ENCODE measurements around the gene NRL. TPM values are rescaled to one million over a fixed set of nuclear protein-coding genes. Genes with fewer than 3 reads are reported as not detected.

Gene NRL
- total and polyA plus RNA-seq, 4 donors: 1.5 to 3.2 (median 2.8) TPM

DNA sequence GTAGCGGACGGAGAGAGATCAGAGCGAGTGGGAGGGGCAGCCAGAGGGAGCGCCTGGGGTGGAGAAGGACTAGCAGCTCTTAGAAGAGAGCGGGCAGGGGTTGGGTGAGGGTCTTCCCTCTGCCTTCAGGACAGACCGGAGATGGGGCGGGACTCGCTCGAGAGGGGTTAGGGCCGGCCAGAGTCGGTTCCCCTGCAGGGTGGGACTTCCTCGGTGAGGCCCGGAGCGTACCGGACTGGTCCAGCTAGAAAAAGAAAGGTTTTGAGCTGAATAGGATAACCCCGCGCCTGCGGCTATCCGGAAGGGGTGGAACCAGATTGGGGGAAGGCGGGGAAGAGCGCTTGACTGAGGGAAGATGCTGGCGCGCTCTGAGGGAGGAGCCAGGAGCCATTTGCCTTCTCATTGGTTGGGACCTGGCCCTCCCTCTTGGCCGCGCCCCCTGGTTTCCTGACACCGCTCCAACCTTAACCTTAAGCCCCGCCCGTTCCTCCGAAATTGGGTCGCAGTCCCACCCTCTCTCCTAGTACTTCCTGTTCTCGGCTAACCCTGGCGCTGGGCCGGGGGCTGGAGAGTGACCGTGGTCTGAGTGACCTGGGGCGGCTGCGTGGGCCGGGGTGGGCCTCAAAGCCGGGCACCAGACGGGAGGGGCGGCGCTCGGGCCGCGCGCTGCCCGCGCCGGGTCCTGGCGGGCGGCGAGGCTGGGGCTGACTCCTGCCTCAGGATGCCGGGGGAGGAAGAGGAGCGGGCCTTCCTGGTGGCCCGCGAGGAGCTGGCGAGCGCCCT lies 32.4 kb upstream of the NRL start, which contains the start of gene RNF31:
Gene RNF31, plus strand, starts transcription at position 521 of the 783 bp plus-strand sequence. Its CDS starts 201 bp downstream, at position 722.
- peaks cover 3 to 37% (median 22%) of the 10 kb centered on the region in 4 donors for H3K4me1 ChIP-seq (ENCODE audit: control insufficient read depth in 4 of 4, insufficient read depth in 4 of 4, low read length in 3 of 4)
- H3K36me3 ChIP-seq (ENCODE audit: control insufficient read depth in 4 of 4, insufficient read depth in 3 of 4, low read depth in 1 of 4, low read length in 3 of 4): peaks cover 5 to 39% (median 34%) of the 10 kb centered on the region in 4 donors
- peak within 1 kb of the TSS; percentile 87 to 97 (median 93) for H3K4me3 ChIP-seq (ENCODE audit: low read depth in 1 of 3, low read length in 3 of 3)
- no peaks in the 10 kb centered on the region for H3K27me3 ChIP-seq (ENCODE audit: control insufficient read depth in 4 of 4, insufficient read depth in 4 of 4, low read length in 3 of 4)
- TF ChIP-seq HNF4A (conservative IDR thresholded peaks at IDR 0.05) (peak in 1 of 2 donors; percentile 35), JUND (IDR thresholded peaks at IDR 0.05) (no peak), SP1 (IDR thresholded peaks at IDR 0.05) (peak; percentile 77), NR2F2 (IDR thresholded peaks at IDR 0.05) (peak; percentile 27), YY1 (IDR thresholded peaks at IDR 0.05) (peak; percentile 10), GABPA (IDR thresholded peaks at IDR 0.05 in 1 of 2, conservative IDR thresholded peaks at IDR 0.05 in 1 of 2) (peak; percentile 60 to 86), EGR1 (IDR thresholded peaks at IDR 0.05; ENCODE audit: low read depth in 2 of 2) (peak in 1 of 2 donors; percentile 6), TAF1 (conservative IDR thresholded peaks at IDR 0.05) (peak; percentile 72), FOXA1 (IDR thresholded peaks at IDR 0.05) (no peak), RXRA (IDR thresholded peaks at IDR 0.05) (peak; percentile 57 to 58), RAD21 (IDR thresholded peaks at IDR 0.05) (peak in 1 of 2 donors; percentile 40)
- TF ChIP-seq, protein P1, sequence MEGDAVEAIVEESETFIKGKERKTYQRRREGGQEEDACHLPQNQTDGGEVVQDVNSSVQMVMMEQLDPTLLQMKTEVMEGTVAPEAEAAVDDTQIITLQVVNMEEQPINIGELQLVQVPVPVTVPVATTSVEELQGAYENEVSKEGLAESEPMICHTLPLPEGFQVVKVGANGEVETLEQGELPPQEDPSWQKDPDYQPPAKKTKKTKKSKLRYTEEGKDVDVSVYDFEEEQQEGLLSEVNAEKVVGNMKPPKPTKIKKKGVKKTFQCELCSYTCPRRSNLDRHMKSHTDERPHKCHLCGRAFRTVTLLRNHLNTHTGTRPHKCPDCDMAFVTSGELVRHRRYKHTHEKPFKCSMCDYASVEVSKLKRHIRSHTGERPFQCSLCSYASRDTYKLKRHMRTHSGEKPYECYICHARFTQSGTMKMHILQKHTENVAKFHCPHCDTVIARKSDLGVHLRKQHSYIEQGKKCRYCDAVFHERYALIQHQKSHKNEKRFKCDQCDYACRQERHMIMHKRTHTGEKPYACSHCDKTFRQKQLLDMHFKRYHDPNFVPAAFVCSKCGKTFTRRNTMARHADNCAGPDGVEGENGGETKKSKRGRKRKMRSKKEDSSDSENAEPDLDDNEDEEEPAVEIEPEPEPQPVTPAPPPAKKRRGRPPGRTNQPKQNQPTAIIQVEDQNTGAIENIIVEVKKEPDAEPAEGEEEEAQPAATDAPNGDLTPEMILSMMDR (IDR thresholded peaks at IDR 0.05; ENCODE audit: low read depth, low read length, missing input control): no peak
- TF ChIP-seq, protein P2, sequence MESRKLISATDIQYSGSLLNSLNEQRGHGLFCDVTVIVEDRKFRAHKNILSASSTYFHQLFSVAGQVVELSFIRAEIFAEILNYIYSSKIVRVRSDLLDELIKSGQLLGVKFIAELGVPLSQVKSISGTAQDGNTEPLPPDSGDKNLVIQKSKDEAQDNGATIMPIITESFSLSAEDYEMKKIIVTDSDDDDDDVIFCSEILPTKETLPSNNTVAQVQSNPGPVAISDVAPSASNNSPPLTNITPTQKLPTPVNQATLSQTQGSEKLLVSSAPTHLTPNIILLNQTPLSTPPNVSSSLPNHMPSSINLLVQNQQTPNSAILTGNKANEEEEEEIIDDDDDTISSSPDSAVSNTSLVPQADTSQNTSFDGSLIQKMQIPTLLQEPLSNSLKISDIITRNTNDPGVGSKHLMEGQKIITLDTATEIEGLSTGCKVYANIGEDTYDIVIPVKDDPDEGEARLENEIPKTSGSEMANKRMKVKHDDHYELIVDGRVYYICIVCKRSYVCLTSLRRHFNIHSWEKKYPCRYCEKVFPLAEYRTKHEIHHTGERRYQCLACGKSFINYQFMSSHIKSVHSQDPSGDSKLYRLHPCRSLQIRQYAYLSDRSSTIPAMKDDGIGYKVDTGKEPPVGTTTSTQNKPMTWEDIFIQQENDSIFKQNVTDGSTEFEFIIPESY (IDR thresholded peaks at IDR 0.05): no peak
- TF ChIP-seq, protein P3, sequence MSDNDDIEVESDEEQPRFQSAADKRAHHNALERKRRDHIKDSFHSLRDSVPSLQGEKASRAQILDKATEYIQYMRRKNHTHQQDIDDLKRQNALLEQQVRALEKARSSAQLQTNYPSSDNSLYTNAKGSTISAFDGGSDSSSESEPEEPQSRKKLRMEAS (IDR thresholded peaks at IDR 0.05): no peak
- TF ChIP-seq, protein P4, sequence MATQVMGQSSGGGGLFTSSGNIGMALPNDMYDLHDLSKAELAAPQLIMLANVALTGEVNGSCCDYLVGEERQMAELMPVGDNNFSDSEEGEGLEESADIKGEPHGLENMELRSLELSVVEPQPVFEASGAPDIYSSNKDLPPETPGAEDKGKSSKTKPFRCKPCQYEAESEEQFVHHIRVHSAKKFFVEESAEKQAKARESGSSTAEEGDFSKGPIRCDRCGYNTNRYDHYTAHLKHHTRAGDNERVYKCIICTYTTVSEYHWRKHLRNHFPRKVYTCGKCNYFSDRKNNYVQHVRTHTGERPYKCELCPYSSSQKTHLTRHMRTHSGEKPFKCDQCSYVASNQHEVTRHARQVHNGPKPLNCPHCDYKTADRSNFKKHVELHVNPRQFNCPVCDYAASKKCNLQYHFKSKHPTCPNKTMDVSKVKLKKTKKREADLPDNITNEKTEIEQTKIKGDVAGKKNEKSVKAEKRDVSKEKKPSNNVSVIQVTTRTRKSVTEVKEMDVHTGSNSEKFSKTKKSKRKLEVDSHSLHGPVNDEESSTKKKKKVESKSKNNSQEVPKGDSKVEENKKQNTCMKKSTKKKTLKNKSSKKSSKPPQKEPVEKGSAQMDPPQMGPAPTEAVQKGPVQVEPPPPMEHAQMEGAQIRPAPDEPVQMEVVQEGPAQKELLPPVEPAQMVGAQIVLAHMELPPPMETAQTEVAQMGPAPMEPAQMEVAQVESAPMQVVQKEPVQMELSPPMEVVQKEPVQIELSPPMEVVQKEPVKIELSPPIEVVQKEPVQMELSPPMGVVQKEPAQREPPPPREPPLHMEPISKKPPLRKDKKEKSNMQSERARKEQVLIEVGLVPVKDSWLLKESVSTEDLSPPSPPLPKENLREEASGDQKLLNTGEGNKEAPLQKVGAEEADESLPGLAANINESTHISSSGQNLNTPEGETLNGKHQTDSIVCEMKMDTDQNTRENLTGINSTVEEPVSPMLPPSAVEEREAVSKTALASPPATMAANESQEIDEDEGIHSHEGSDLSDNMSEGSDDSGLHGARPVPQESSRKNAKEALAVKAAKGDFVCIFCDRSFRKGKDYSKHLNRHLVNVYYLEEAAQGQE (IDR thresholded peaks at IDR 0.05): no peak
- peak within 1 kb of the TSS; percentile 57 to 79 for H3K9ac ChIP-seq (ENCODE audit: low read depth in 1 of 2, low read length in 2 of 2)
- peak within 1 kb of the TSS; percentile 89 to 91 for H3K27ac ChIP-seq (ENCODE audit: low read depth in 1 of 2, low read length in 2 of 2)
- H3K9me3 ChIP-seq (ENCODE audit: control insufficient read depth in 4 of 4, low read length in 3 of 4): no peaks in the 10 kb centered on the region
- WGBS: under 1% methylated on average over 57 of the region's 57 CpGs
- DNase-seq (ENCODE audit: low spot score): peak; percentile 96
